ENCODE measurements around the gene KLHL10.

The KLHL10 gene

GRCh38 chr17:41812381-41813151, 25.1 kb upstream of the KLHL10 start, which contains the start of gene FKBP10:
Gene FKBP10 (plus strand): TSS chr17:41813004. CDS start chr17:41813035, 31 bp downstream.
- Histone ChIP-seq H3K4ac (ENCODE audit: low read depth, low read length) (peak within 1 kb of the TSS; percentile 80), H2AK5ac (ENCODE audit: low read length) (peak within 1 kb of the TSS; percentile 74), H3K14ac (ENCODE audit: low read length) (peak within 1 kb of the TSS; percentile 75), H3K9me3 (ENCODE audit: insufficient read depth, low read depth, low read length) (no peaks in the 10 kb centered on the region), H3K18ac (ENCODE audit: low read length) (peak within 1 kb of the TSS; percentile 80), H3K4me1 (ENCODE audit: control insufficient read depth in 1 of 2, insufficient read depth in 2 of 2, low read length in 2 of 2) (peaks cover 14 to 19% of the 10 kb centered on the region in 2 experiments), H2BK120ac (ENCODE audit: insufficient read depth, low read length, poor library complexity) (peak within 1 kb of the TSS; percentile 72), H3K36me3 (ENCODE audit: control insufficient read depth in 1 of 2, insufficient read depth in 2 of 2, low read length in 2 of 2) (peaks cover 0 to 6% of the 10 kb centered on the region in 2 experiments), H2AFZ (ENCODE audit: insufficient read depth, low read length, poor library complexity) (peak within 1 kb of the TSS; percentile 57), H2BK12ac (ENCODE audit: low read length) (peak within 1 kb of the TSS; percentile 53), H3K4me2 (ENCODE audit: low read length) (peak within 1 kb of the TSS; percentile 74), H3K79me2 (ENCODE audit: control insufficient read depth, insufficient read depth, low read length, poor library complexity) (peaks cover 11% of the 10 kb centered on the region), H4K12ac (ENCODE audit: low read depth, low read length) (peak within 1 kb of the TSS; percentile 76), H3K9ac (ENCODE audit: low read length) (peak within 1 kb of the TSS; percentile 28), H3K27ac (ENCODE audit: low read depth, low read length) (peak within 1 kb of the TSS; percentile 51), H3K79me1 (ENCODE audit: low read length) (peaks cover 21% of the 10 kb centered on the region), H2BK5ac (ENCODE audit: low read depth, low read length, poor library complexity) (peak within 1 kb of the TSS; percentile 78), H4K8ac (ENCODE audit: low read depth, low read length) (peak within 1 kb of the TSS; percentile 77), H3K27me3 (ENCODE audit: insufficient read depth, low read length) (no peaks in the 10 kb centered on the region), H3K4me3 (ENCODE audit: low read depth, low read length) (peak within 1 kb of the TSS; percentile 89), H4K91ac (ENCODE audit: low read depth, low read length) (peak within 1 kb of the TSS; percentile 83), H3K23ac (ENCODE audit: low read length) (no peak within 1 kb of the TSS)
- peak; percentile 39 to 81 for DNase-seq
- WGBS (ENCODE audit: extremely low coverage, insufficient coverage, insufficient read length) = no CpG with 5 or more reads among the region's 35 CpGs

- Histone ChIP-seq H3K4me1 (ENCODE audit: control insufficient read depth in 1 of 2, insufficient read depth in 2 of 2, low read length in 2 of 2) (peaks cover 14 to 19% of the 10 kb centered on the region in 2 experiments), H2BK5ac (ENCODE audit: low read depth, low read length, poor library complexity) (peak overlapping the region; percentile 78), H3K4me2 (ENCODE audit: low read length) (peak overlapping the region; percentile 74), H3K79me2 (ENCODE audit: control insufficient read depth, insufficient read depth, low read length, poor library complexity) (peaks cover 11% of the 10 kb centered on the region), H4K91ac (ENCODE audit: low read depth, low read length) (peak overlapping the region; percentile 81), H3K27ac (ENCODE audit: low read depth, low read length) (peak overlapping the region; percentile 51), H3K4me3 (ENCODE audit: low read depth, low read length) (peak overlapping the region; percentile 81), H3K18ac (ENCODE audit: low read length) (peak overlapping the region; percentile 71), H3K9me3 (ENCODE audit: insufficient read depth, low read depth, low read length) (no peaks in the 10 kb centered on the region), H4K8ac (ENCODE audit: low read depth, low read length) (peak overlapping the region; percentile 77), H2BK12ac (ENCODE audit: low read length) (peak overlapping the region; percentile 53), H3K9ac (ENCODE audit: low read length) (peak overlapping the region; percentile 28), H3K27me3 (ENCODE audit: insufficient read depth, low read length) (no peaks in the 10 kb centered on the region), H3K23ac (ENCODE audit: low read length) (no peak overlapping the region), H3K79me1 (ENCODE audit: low read length) (peaks cover 21% of the 10 kb centered on the region), H2BK120ac (ENCODE audit: insufficient read depth, low read length, poor library complexity) (peak overlapping the region; percentile 72), H2AFZ (ENCODE audit: insufficient read depth, low read length, poor library complexity) (peak overlapping the region; percentile 57), H4K12ac (ENCODE audit: low read depth, low read length) (peak overlapping the region; percentile 76), H2AK5ac (ENCODE audit: low read length) (peak overlapping the region; percentile 74), H3K36me3 (ENCODE audit: control insufficient read depth in 1 of 2, insufficient read depth in 2 of 2, low read length in 2 of 2) (peaks cover 4 to 11% of the 10 kb centered on the region in 2 experiments), H3K4ac (ENCODE audit: low read depth, low read length) (peak overlapping the region; percentile 80), H3K14ac (ENCODE audit: low read length) (peak overlapping the region; percentile 75)
- no CpG with 5 or more reads among the region's 12 CpGs for WGBS (ENCODE audit: extremely low coverage, insufficient coverage, insufficient read length)
- DNase-seq = no peak
These were observed 24.4 kb upstream of the KLHL10 start for GRCh38 chr17:41813152-41813680.

- Histone ChIP-seq H3K36me3 (ENCODE audit: control insufficient read depth in 1 of 2, insufficient read depth in 2 of 2, low read length in 2 of 2) (peaks cover 7 to 14% of the 10 kb centered on the region in 2 experiments), H4K91ac (ENCODE audit: low read depth, low read length) (peak overlapping the region; percentile 81), H4K8ac (ENCODE audit: low read depth, low read length) (no peak overlapping the region), H3K4me1 (ENCODE audit: control insufficient read depth in 1 of 2, insufficient read depth in 2 of 2, low read length in 2 of 2) (peaks cover 14 to 19% of the 10 kb centered on the region in 2 experiments), H2AK5ac (ENCODE audit: low read length) (peak overlapping the region; percentile 74), H3K27me3 (ENCODE audit: insufficient read depth, low read length) (no peaks in the 10 kb centered on the region), H3K9ac (ENCODE audit: low read length) (peak overlapping the region; percentile 28), H3K4ac (ENCODE audit: low read depth, low read length) (peak overlapping the region; percentile 80), H2BK120ac (ENCODE audit: insufficient read depth, low read length, poor library complexity) (peak overlapping the region; percentile 72), H3K4me2 (ENCODE audit: low read length) (peak overlapping the region; percentile 74), H3K79me1 (ENCODE audit: low read length) (peaks cover 21% of the 10 kb centered on the region), H3K27ac (ENCODE audit: low read depth, low read length) (no peak overlapping the region), H3K18ac (ENCODE audit: low read length) (peak overlapping the region; percentile 71), H3K14ac (ENCODE audit: low read length) (peak overlapping the region; percentile 75), H2BK12ac (ENCODE audit: low read length) (peak overlapping the region; percentile 53), H4K12ac (ENCODE audit: low read depth, low read length) (peak overlapping the region; percentile 76), H3K4me3 (ENCODE audit: low read depth, low read length) (peak overlapping the region; percentile 81), H2AFZ (ENCODE audit: insufficient read depth, low read length, poor library complexity) (peak overlapping the region; percentile 57), H3K9me3 (ENCODE audit: insufficient read depth, low read depth, low read length) (no peaks in the 10 kb centered on the region), H2BK5ac (ENCODE audit: low read depth, low read length, poor library complexity) (peak overlapping the region; percentile 47), H3K23ac (ENCODE audit: low read length) (no peak overlapping the region), H3K79me2 (ENCODE audit: control insufficient read depth, insufficient read depth, low read length, poor library complexity) (peaks cover 11% of the 10 kb centered on the region)
- WGBS (ENCODE audit: extremely low coverage, insufficient coverage, insufficient read length) = no CpG with 5 or more reads among the region's 9 CpGs
- DNase-seq = no peak
These were observed 23.9 kb upstream of the KLHL10 start for GRCh38 chr17:41813699-41814124.

GRCh38 chr17:41814195-41814594, 23.4 kb upstream of the KLHL10 start:
- Histone ChIP-seq H4K91ac (ENCODE audit: low read depth, low read length) (no peak overlapping the region), H3K79me2 (ENCODE audit: control insufficient read depth, insufficient read depth, low read length, poor library complexity) (peaks cover 11% of the 10 kb centered on the region), H3K27me3 (ENCODE audit: insufficient read depth, low read length) (no peaks in the 10 kb centered on the region), H3K4me1 (ENCODE audit: control insufficient read depth in 1 of 2, insufficient read depth in 2 of 2, low read length in 2 of 2) (peaks cover 14 to 19% of the 10 kb centered on the region in 2 experiments), H2BK5ac (ENCODE audit: low read depth, low read length, poor library complexity) (no peak overlapping the region), H3K4me2 (ENCODE audit: low read length) (peak overlapping the region; percentile 74), H4K12ac (ENCODE audit: low read depth, low read length) (no peak overlapping the region), H4K8ac (ENCODE audit: low read depth, low read length) (no peak overlapping the region), H3K4me3 (ENCODE audit: low read depth, low read length) (no peak overlapping the region), H2AK5ac (ENCODE audit: low read length) (no peak overlapping the region), H2BK12ac (ENCODE audit: low read length) (no peak overlapping the region), H3K18ac (ENCODE audit: low read length) (no peak overlapping the region), H3K27ac (ENCODE audit: low read depth, low read length) (no peak overlapping the region), H3K14ac (ENCODE audit: low read length) (no peak overlapping the region), H3K79me1 (ENCODE audit: low read length) (peaks cover 21% of the 10 kb centered on the region), H3K4ac (ENCODE audit: low read depth, low read length) (peak overlapping the region; percentile 80), H3K9me3 (ENCODE audit: insufficient read depth, low read depth, low read length) (no peaks in the 10 kb centered on the region), H2AFZ (ENCODE audit: insufficient read depth, low read length, poor library complexity) (no peak overlapping the region), H3K36me3 (ENCODE audit: control insufficient read depth in 1 of 2, insufficient read depth in 2 of 2, low read length in 2 of 2) (peaks cover 12 to 18% of the 10 kb centered on the region in 2 experiments), H3K9ac (ENCODE audit: low read length) (no peak overlapping the region), H2BK120ac (ENCODE audit: insufficient read depth, low read length, poor library complexity) (no peak overlapping the region), H3K23ac (ENCODE audit: low read length) (no peak overlapping the region)
- no CpG with 5 or more reads among the region's 1 CpG for WGBS (ENCODE audit: extremely low coverage, insufficient coverage, insufficient read length)
- DNase-seq = no peak
